OCI-LY1 (cell line): Measurements from ENCODE around the gene MACROD2.

ENCODE experiments used
- CTCF ChIP-seq: fragments of 200-600 bp; sonication (generic), shearing (Covaris generic); IDR thresholded peaks from 2 replicates; pipeline ENCODE4 v1.5.1; 2017; ENCODE audit warnings: mild to moderate bottlenecking, antibody characterized with exemption, low read length, moderate library complexity, mixed read lengths
- EZH2 ChIP-seq: fragments of 200-600 bp; sonication (generic), shearing (Covaris generic); IDR thresholded peaks from 2 replicates; pipeline ENCODE4 v1.8.0; 2017; ENCODE audit warnings: borderline replicate concordance, mixed run types, mild to moderate bottlenecking, antibody characterized with exemption, low read length, moderate library complexity, mixed read lengths

- TF ChIP-seq CTCF: no peak
- no peak for TF ChIP-seq EZH2
Observed at GRCh38 chr20:15866916-15867730, 1871.8 kb downstream of the MACROD2 start.
